ENCODE measurements around the gene ZNF304.
"Not testable (repeated sequence)": the region's sequence is repeated elsewhere in the genome, so short reads cannot be mapped to it uniquely, and the experiment has no call there.

The ZNF304 gene

GRCh38 chr19:57374647-57375046 lies 23.6 kb downstream of the ZNF304 start:
- DNase-seq (ENCODE audit: low spot score in 2 of 2); H3K36me3 ChIP-seq (replicated peaks); H3K4me3 ChIP-seq; in situ Hi-C loops (cut with MboI; ENCODE audit: low sequenced_read_pairs); H3K27me3 ChIP-seq (ENCODE audit: low read depth); H3K4me1 ChIP-seq: not testable (repeated sequence)
- peaks cover 10% of the 10 kb centered on the region; the same call in 1 of the 2 replicates for H3K9me3 ChIP-seq

DNA sequence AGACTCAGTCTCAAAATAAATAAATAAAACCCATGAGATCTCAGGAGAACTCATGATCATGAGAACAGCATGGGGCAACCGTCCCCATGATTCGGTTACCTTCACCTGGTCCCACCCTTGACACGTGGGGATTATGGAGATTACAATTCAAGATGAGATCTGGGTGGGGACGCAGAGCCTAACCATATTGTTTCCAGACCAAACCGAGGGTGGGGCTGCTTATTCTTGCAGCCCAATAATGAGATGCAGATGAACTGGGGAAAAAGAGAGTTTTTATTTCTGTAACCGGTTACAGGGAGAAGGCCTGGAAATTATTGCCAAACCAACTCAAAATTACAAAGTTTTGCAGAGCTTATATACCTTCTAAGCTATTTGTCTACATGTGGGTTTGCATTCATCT lies 25.1 kb downstream of the ZNF304 start:
- Histone ChIP-seq H3K4me1 (no peaks in the 10 kb centered on the region), H3K9me3 (peaks cover 10% of the 10 kb centered on the region; the same call in 1 of the 2 replicates), H3K4me3 (no peak overlapping the region), H3K27me3 (ENCODE audit: low read depth) (no peaks in the 10 kb centered on the region), H3K36me3 (replicated peaks) (peaks cover 9% of the 10 kb centered on the region)
- DNase-seq (ENCODE audit: low spot score in 2 of 2) = no peak
- in situ Hi-C loops (cut with MboI; ENCODE audit: low sequenced_read_pairs) = no loop called here

- Histone ChIP-seq H3K27me3 (ENCODE audit: low read depth) (no peaks in the 10 kb centered on the region), H3K36me3 (replicated peaks) (peaks cover 9% of the 10 kb centered on the region), H3K9me3 (peaks cover 10% of the 10 kb centered on the region; the same call in 1 of the 2 replicates), H3K4me1 (no peaks in the 10 kb centered on the region), H3K4me3 (no peak overlapping the region)
- DNase-seq (ENCODE audit: low spot score in 2 of 2) = no peak
- in situ Hi-C loops (cut with MboI; ENCODE audit: low sequenced_read_pairs) = no loop called here
These were observed 26.6 kb downstream of the ZNF304 start for GRCh38 chr19:57377498-57378146.

GRCh38 chr19:57380923-57381322 lies 29.9 kb downstream of the ZNF304 start:
- no peak for DNase-seq (ENCODE audit: low spot score in 2 of 2)
- no peak overlapping the region for H3K4me3 ChIP-seq
- no peaks in the 10 kb centered on the region for H3K4me1 ChIP-seq
- in situ Hi-C loops (cut with MboI; ENCODE audit: low sequenced_read_pairs) = no loop called here
- H3K9me3 ChIP-seq = peaks cover 10% of the 10 kb centered on the region; the same call in 1 of the 2 replicates
- H3K27me3 ChIP-seq (ENCODE audit: low read depth) = no peaks in the 10 kb centered on the region
- peaks cover 6% of the 10 kb centered on the region for H3K36me3 ChIP-seq (replicated peaks)

DNA sequence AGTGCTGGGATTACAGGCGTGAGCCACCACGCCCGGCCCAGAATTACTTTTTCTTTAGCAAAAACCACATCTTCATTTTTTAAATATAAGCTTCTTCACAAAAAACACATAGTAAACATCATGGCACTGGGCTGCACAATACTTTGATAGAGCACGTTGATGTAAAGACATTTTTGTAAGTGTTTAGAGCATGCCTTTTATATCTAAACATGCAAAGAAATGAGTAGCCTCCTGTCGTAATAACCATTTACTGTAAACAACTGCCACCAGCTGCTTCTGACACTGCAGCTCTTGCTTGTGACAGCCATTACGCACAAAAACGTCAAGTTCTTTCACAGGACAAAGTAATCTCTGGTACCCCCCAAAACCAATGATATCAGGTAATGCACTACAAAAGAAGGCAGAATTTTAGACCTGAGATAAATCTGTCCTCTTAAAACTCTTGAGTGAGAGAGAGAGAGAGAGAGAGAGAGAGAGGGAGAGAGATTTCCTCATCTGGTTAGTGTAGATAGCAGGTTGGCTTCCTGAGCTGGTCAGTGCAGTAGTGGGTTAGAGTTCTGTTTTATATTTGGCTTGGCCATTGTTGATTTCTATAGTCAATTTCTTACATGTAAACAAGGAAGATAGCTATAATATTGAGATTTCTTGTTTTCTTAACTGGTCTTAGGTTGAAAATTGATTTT lies 31.9 kb downstream of the ZNF304 start:
- Histone ChIP-seq H3K36me3 (replicated peaks) (no peaks in the 10 kb centered on the region; the same call in 1 of the 2 replicates), H3K9me3 (peaks cover 4% of the 10 kb centered on the region; the same call in 1 of the 2 replicates), H3K4me1 (no peaks in the 10 kb centered on the region), H3K27me3 (ENCODE audit: low read depth) (no peaks in the 10 kb centered on the region), H3K4me3 (no peak overlapping the region)
- in situ Hi-C loops (cut with MboI; ENCODE audit: low sequenced_read_pairs) = no loop called here
- no peak for DNase-seq (ENCODE audit: low spot score in 2 of 2)

- Histone ChIP-seq H3K9me3 (no peaks in the 10 kb centered on the region), H3K4me1 (peaks cover 2% of the 10 kb centered on the region; the same call in 1 of the 2 replicates), H3K36me3 (replicated peaks) (no peaks in the 10 kb centered on the region), H3K4me3 (peak overlapping the region; percentile 84), H3K27me3 (ENCODE audit: low read depth) (no peaks in the 10 kb centered on the region)
- no peak for DNase-seq (ENCODE audit: low spot score in 2 of 2)
- in situ Hi-C loops (cut with MboI; ENCODE audit: low sequenced_read_pairs) = no loop called here
These were observed 38.2 kb downstream of the ZNF304 start for GRCh38 chr19:57389194-57389729.

DNA sequence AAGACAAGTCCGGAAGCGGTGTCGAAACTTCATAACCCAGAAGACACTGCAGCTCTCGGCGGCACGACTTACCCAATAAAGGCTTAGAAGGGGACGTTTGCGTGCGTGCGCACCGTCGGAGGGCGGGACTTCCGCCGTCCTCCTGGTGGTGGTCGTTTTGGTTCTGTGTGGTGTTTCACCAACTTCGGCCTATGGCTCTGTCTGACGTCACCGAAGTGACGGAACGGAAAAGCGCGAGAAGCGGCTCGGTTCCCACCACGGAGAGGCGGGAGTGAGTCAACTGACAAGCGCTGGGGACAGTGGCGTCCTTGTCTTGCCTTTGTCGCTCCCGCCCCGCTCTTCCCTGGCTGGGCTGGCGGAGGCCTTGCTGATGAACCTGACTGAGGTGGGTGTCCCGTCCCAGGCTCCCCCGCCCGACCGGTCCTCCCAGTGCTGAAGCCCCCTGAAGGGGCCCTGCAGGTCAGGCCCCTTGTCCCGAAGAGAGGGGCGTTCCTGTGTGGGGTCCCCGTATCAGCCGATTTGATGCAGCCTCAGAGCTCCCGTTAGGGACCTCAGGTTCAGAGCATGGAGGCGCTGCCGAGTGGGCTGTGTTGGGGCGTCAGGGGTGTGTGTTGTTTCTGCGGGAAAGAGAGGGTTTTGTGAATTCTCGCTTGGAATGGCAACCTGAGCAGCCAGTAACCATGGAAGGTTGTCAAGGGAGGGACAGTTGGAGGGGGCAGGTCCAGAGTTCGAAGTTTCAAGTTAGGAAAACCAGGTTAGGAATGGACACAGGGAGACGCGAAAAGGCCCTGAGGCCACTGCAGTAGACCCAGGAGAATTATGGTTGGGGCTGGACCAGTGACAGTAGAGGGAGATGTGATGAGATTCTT lies 38.9 kb downstream of the ZNF304 start, which contains the start of gene ZNF548:
Gene ZNF548, plus strand, starts transcription at position 125 of the 869 bp plus-strand sequence. Its CDS starts 246 bp downstream, at position 371.
- H3K4me3 ChIP-seq = peak within 1 kb of the TSS; percentile 84
- no peaks in the 10 kb centered on the region for H3K27me3 ChIP-seq (ENCODE audit: low read depth)
- DNase-seq (ENCODE audit: low spot score in 2 of 2) = peak; percentile 95 to 96
- H3K36me3 ChIP-seq (replicated peaks) = no peaks in the 10 kb centered on the region
- H3K4me1 ChIP-seq = peaks cover 2% of the 10 kb centered on the region; the same call in 1 of the 2 replicates
- H3K9me3 ChIP-seq = no peaks in the 10 kb centered on the region
- in situ Hi-C loops (cut with MboI; ENCODE audit: low sequenced_read_pairs) = no loop called here

GRCh38 chr19:57395710-57396109 lies 44.6 kb downstream of the ZNF304 start:
- Histone ChIP-seq H3K4me1 (no peaks in the 10 kb centered on the region; the same call in 1 of the 2 replicates), H3K27me3 (ENCODE audit: low read depth) (no peaks in the 10 kb centered on the region), H3K4me3 (no peak overlapping the region), H3K9me3 (0 out of 2 replicates have a peak, but pooled peaks cover 2% of the 10 kb centered on the region), H3K36me3 (replicated peaks) (peaks cover 26% of the 10 kb centered on the region)
- no peak for DNase-seq (ENCODE audit: low spot score in 2 of 2)
- in situ Hi-C loops (cut with MboI; ENCODE audit: low sequenced_read_pairs) = no loop called here

DNA sequence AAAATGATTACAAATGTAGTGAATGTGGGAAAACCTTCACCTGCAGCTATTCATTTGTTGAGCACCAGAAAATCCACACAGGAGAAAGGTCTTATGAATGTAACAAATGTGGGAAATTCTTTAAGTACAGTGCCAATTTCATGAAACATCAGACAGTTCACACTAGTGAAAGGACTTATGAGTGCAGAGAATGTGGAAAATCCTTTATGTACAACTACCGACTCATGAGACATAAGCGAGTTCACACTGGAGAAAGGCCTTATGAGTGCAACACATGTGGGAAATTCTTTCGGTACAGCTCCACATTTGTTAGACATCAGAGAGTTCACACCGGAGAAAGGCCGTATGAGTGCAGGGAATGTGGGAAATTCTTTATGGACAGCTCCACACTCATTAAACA lies 47.8 kb downstream of the ZNF304 start:
- no peaks in the 10 kb centered on the region for H3K27me3 ChIP-seq (ENCODE audit: low read depth)
- H3K36me3 ChIP-seq (replicated peaks) = peaks cover 26% of the 10 kb centered on the region
- in situ Hi-C loops (cut with MboI; ENCODE audit: low sequenced_read_pairs) = no loop called here
- no peak for DNase-seq (ENCODE audit: low spot score in 2 of 2)
- no peak overlapping the region for H3K4me3 ChIP-seq
- 0 out of 2 replicates have a peak, but pooled peaks cover 2% of the 10 kb centered on the region for H3K9me3 ChIP-seq
- no peaks in the 10 kb centered on the region for H3K4me1 ChIP-seq

GRCh38 chr19:57403737-57404563 lies 52.9 kb downstream of the ZNF304 start:
- Histone ChIP-seq H3K9me3 (0 out of 2 replicates have a peak, but pooled peaks cover 1% of the 10 kb centered on the region), H3K27me3 (ENCODE audit: low read depth) (no peaks in the 10 kb centered on the region), H3K36me3 (replicated peaks) (peaks cover 10% of the 10 kb centered on the region), H3K4me3 (no peak overlapping the region), H3K4me1 (no peaks in the 10 kb centered on the region)
- in situ Hi-C loops (cut with MboI; ENCODE audit: low sequenced_read_pairs) = no loop called here
- DNase-seq (ENCODE audit: low spot score in 2 of 2) = no peak

DNA sequence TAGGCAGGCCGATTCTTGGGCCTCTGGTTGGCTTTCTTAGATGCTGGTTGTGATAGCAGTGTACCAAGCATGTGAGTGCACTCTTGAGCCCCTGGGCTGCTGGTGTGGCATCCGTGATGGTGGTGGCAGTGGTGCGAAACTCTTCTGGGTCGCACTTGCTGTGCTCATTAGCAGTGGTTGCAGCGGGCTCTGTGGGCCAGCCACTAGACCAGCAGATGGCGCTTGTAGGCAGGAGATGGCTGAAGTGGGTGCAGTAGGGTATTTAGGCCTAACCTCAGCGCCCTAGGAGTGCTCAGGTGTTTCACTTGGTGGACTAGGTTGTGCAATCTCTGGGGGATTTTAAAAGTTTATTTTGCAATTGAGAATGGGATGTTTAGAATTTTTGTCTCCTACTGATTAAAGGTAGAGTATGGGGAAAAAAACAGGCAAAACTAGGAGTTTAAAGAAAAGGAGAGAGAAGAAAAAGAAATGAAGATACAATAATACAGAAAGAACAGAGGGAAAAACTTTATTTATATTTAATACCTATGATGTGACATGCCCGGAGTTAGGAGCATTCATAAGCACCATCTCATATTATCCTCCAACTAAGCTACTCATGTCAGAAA lies 55.5 kb downstream of the ZNF304 start:
- Histone ChIP-seq H3K27me3 (ENCODE audit: low read depth) (no peaks in the 10 kb centered on the region), H3K4me1 (no peaks in the 10 kb centered on the region), H3K36me3 (replicated peaks) (0 out of 2 replicates have a peak, but pooled peaks cover 3% of the 10 kb centered on the region), H3K4me3 (no peak overlapping the region), H3K9me3 (no peaks in the 10 kb centered on the region)
- in situ Hi-C loops (cut with MboI; ENCODE audit: low sequenced_read_pairs) = no loop called here
- DNase-seq (ENCODE audit: low spot score in 2 of 2) = peak; percentile 42 to 76

All from HAP-1 (cell line).